ENCODE measurements around the gene ADGRF4.
A peak's percentile ranks its signal among the peaks of the same experiment; 100 is the strongest.

Gene ADGRF4

GRCh38 chr6:47681201-47681990 lies 17.0 kb upstream of the ADGRF4 start:
- TF ChIP-seq ZFX (IDR thresholded peaks at IDR 0.05; ENCODE audit: borderline replicate concordance) (no peak), CTCF (IDR thresholded peaks at IDR 0.05) (no peak)
- no peak overlapping the region for H3K27ac ChIP-seq

- TF ChIP-seq ZFX (IDR thresholded peaks at IDR 0.05; ENCODE audit: borderline replicate concordance) (no peak), CTCF (IDR thresholded peaks at IDR 0.05) (no peak)
- H3K27ac ChIP-seq = no peak overlapping the region
Observed at GRCh38 chr6:47686411-47686810, 12.0 kb upstream of the ADGRF4 start.

- TF ChIP-seq ZFX (IDR thresholded peaks at IDR 0.05; ENCODE audit: borderline replicate concordance) (no peak), CTCF (IDR thresholded peaks at IDR 0.05) (no peak)
- H3K27ac ChIP-seq = no peak overlapping the region
Observed at GRCh38 chr6:47687432-47687831, 10.9 kb upstream of the ADGRF4 start.

GRCh38 chr6:47690214-47690613 lies 8.2 kb upstream of the ADGRF4 start:
- H3K27ac ChIP-seq = no peak overlapping the region
- no peak for TF ChIP-seq ZFX (IDR thresholded peaks at IDR 0.05; ENCODE audit: borderline replicate concordance)
- TF ChIP-seq CTCF (IDR thresholded peaks at IDR 0.05) = peak; percentile 32

- H3K27ac ChIP-seq = no peak overlapping the region
Observed at GRCh38 chr6:47690791-47691190, 7.6 kb upstream of the ADGRF4 start.

GRCh38 chr6:47697925-47698324 lies 455 bp upstream of the ADGRF4 start:
- TF ChIP-seq ZFX (IDR thresholded peaks at IDR 0.05; ENCODE audit: borderline replicate concordance) (no peak), CTCF (IDR thresholded peaks at IDR 0.05) (no peak)
- H3K27ac ChIP-seq = 0 out of 2 replicates have a peak overlapping the region, but pooled peaks have one; percentile 19

More at GRCh38 chr6:47690791-47691190, 7.6 kb upstream of the ADGRF4 start:
- no peak for TF ChIP-seq ZFX (IDR thresholded peaks at IDR 0.05; ENCODE audit: borderline replicate concordance)
- no peak for TF ChIP-seq CTCF (IDR thresholded peaks at IDR 0.05)

GRCh38 chr6:47700053-47700452 lies 1.7 kb downstream of the ADGRF4 start:
- TF ChIP-seq CTCF (IDR thresholded peaks at IDR 0.05) (no peak), ZFX (IDR thresholded peaks at IDR 0.05; ENCODE audit: borderline replicate concordance) (no peak)
- no peak overlapping the region for H3K27ac ChIP-seq

Measured in 22Rv1 (cell line).